HG03097 (cell line): Measurements from ENCODE around the gene DEAF1.

Experiments
- ATAC-seq: cut with Tn5 transposase; IDR thresholded peaks from one replicate; pipeline ENCODE4 v1.9.1; 2021; ENCODE audit not compliant: unreplicated experiment, low FRiP score

DEAF1 gene

GRCh38 chr11:613369-613968, 81.6 kb downstream of the DEAF1 start:
- ATAC-seq: no peak

- ATAC-seq: no peak
These were observed 82.1 kb downstream of the DEAF1 start for GRCh38 chr11:612961-613300.

- ATAC-seq: no peak
These were observed 82.6 kb downstream of the DEAF1 start for GRCh38 chr11:612201-612960.

GRCh38 chr11:611001-611996, 83.7 kb downstream of the DEAF1 start:
- no peak for ATAC-seq

- no peak for ATAC-seq
These were observed 84.7 kb downstream of the DEAF1 start for GRCh38 chr11:610146-610801.

GRCh38 chr11:609341-609811, 85.6 kb downstream of the DEAF1 start:
- no peak for ATAC-seq

GRCh38 chr11:608791-609251, 86.2 kb downstream of the DEAF1 start:
- ATAC-seq: no peak

GRCh38 chr11:607971-608659, 86.9 kb downstream of the DEAF1 start:
- ATAC-seq: no peak

- no peak for ATAC-seq
These were observed 87.8 kb downstream of the DEAF1 start for GRCh38 chr11:607020-607780.

- no peak for ATAC-seq
These were observed 88.8 kb downstream of the DEAF1 start for GRCh38 chr11:606245-606644.

- ATAC-seq: no peak
These were observed 89.5 kb downstream of the DEAF1 start for GRCh38 chr11:605286-606129.

GRCh38 chr11:603154-603553, 91.9 kb downstream of the DEAF1 start:
- no peak for ATAC-seq

- ATAC-seq: no peak
These were observed 93.3 kb downstream of the DEAF1 start for GRCh38 chr11:601573-602245.

GRCh38 chr11:598005-598680, 96.9 kb downstream of the DEAF1 start:
- ATAC-seq: no peak

- ATAC-seq: no peak
These were observed 97.8 kb downstream of the DEAF1 start for GRCh38 chr11:597166-597725.

GRCh38 chr11:596374-596773, 98.6 kb downstream of the DEAF1 start:
- no peak for ATAC-seq

GRCh38 chr11:595400-595799, 99.6 kb downstream of the DEAF1 start:
- no peak for ATAC-seq
